H9 (cell line): ENCODE results near the gene AHI1. TPM values are rescaled to one million over a fixed set of nuclear protein-coding genes. Genes with fewer than 3 reads are reported as not detected.

Experiments used
- DNase-seq: peaks from one replicate; pipeline ENCODE4 v3.0.0-alpha.2; 2017
- H2AFZ ChIP-seq: one replicate; pipeline ENCODE4 v1.6.1; 2013; ENCODE audit warnings: mild to moderate bottlenecking, low read length, control low read depth, moderate library complexity
- H2AK5ac ChIP-seq: 2 replicates; pipeline ENCODE4 v1.6.1; 2013; ENCODE audit warnings: low read length, control low read depth, mixed read lengths; ENCODE audit not compliant: insufficient read length
- H2BK120ac ChIP-seq: one replicate; pipeline ENCODE4 v1.6.1; 2013; ENCODE audit warnings: low read depth, mild to moderate bottlenecking, low read length, control low read depth, inconsistent platforms; ENCODE audit not compliant: poor library complexity, severe bottlenecking
- H2BK12ac ChIP-seq: 2 replicates; pipeline ENCODE4 v1.6.1; 2013; ENCODE audit warnings: low read length, control low read depth, mixed read lengths, low read depth; ENCODE audit not compliant: insufficient read length
- H2BK15ac ChIP-seq: 2 replicates; pipeline ENCODE4 v1.6.1; 2013; ENCODE audit warnings: low read depth, low read length, control low read depth
- H2BK20ac ChIP-seq: one replicate; pipeline ENCODE4 v1.6.1; 2013; ENCODE audit warnings: low read depth, mild to moderate bottlenecking, low read length, control low read depth, inconsistent platforms; ENCODE audit not compliant: poor library complexity, severe bottlenecking
- H2BK5ac ChIP-seq: 2 replicates; pipeline ENCODE4 v1.6.1; 2013; ENCODE audit warnings: low read length, control low read depth, mixed read lengths; ENCODE audit not compliant: insufficient read length
- H3K14ac ChIP-seq: 2 replicates; pipeline ENCODE4 v1.6.1; 2013; ENCODE audit warnings: low read length, control low read depth; ENCODE audit not compliant: insufficient read depth
- H3K18ac ChIP-seq: 2 replicates; pipeline ENCODE4 v1.6.1; 2013; ENCODE audit warnings: low read depth, mild to moderate bottlenecking, mixed read lengths, low read length, control low read depth; ENCODE audit not compliant: insufficient read length
- H3K23ac ChIP-seq: 2 replicates; pipeline ENCODE4 v1.6.1; 2013; ENCODE audit warnings: low read length, control low read depth, mixed read lengths, low read depth; ENCODE audit not compliant: insufficient read length
- H3K23me2 ChIP-seq: 2 replicates; pipeline ENCODE4 v1.6.1; 2013; ENCODE audit warnings: low read depth, mild to moderate bottlenecking, mixed read lengths, low read length, control low read depth; ENCODE audit not compliant: insufficient read length, poor library complexity, severe bottlenecking
- H3K27ac ChIP-seq: 2 replicates; pipeline ENCODE4 v1.5.1; 2013; ENCODE audit warnings: low read length, control low read depth, mixed read lengths, low read depth; ENCODE audit not compliant: insufficient read length
- H3K27me3 ChIP-seq: 2 replicates; pipeline ENCODE4 v1.6.1; 2013; ENCODE audit warnings: low read length, control low read depth, inconsistent platforms; ENCODE audit not compliant: insufficient read depth
- H3K4ac ChIP-seq: 2 replicates; pipeline ENCODE4 v1.6.1; 2013; ENCODE audit warnings: low read depth, mild to moderate bottlenecking, control low read depth, inconsistent platforms, low read length, moderate library complexity
- H3K4me1 ChIP-seq: 2 replicates; pipeline ENCODE4 v1.6.1; 2013; ENCODE audit warnings: low read length, control low read depth, inconsistent platforms; ENCODE audit not compliant: insufficient read depth
- H3K4me2 ChIP-seq: 2 replicates; pipeline ENCODE4 v1.6.1; 2013; ENCODE audit warnings: low read length, control low read depth, mixed read lengths; ENCODE audit not compliant: insufficient read length, insufficient read depth
- H3K56ac ChIP-seq: 2 replicates; pipeline ENCODE4 v1.6.1; 2013; ENCODE audit warnings: low read depth, mild to moderate bottlenecking, mixed read lengths, low read length, control low read depth; ENCODE audit not compliant: insufficient read length
- H3K79me1 ChIP-seq: 2 replicates; pipeline ENCODE4 v1.6.1; 2013; ENCODE audit warnings: low read depth, mild to moderate bottlenecking, moderate library complexity, low read length, control low read depth, inconsistent platforms; ENCODE audit not compliant: insufficient read depth, poor library complexity, severe bottlenecking
- H3K79me2 ChIP-seq: 2 replicates; pipeline ENCODE4 v1.6.1; 2013; ENCODE audit warnings: low read length, control low read depth, inconsistent platforms; ENCODE audit not compliant: insufficient read depth
- H3K9ac ChIP-seq: 2 replicates; pipeline ENCODE4 v1.6.1; 2013; ENCODE audit warnings: low read length, control low read depth, mixed read lengths; ENCODE audit not compliant: insufficient read length; ENCODE audit errors: extremely low read depth
- H3K9me3 ChIP-seq: one replicate; pipeline ENCODE4 v1.6.1; 2013; ENCODE audit warnings: low read depth, low read length, inconsistent platforms; ENCODE audit not compliant: control insufficient read depth
- H3T11ph ChIP-seq: one replicate; pipeline ENCODE4 v1.6.1; 2013; ENCODE audit warnings: mild to moderate bottlenecking, low read length, control low read depth, inconsistent platforms
- H4K20me1 ChIP-seq: one replicate; pipeline ENCODE4 v1.6.1; 2013; ENCODE audit not compliant: control insufficient read depth, insufficient read length, insufficient read depth
- H4K5ac ChIP-seq: 2 replicates; pipeline ENCODE4 v1.6.1; 2013; ENCODE audit warnings: low read depth, mild to moderate bottlenecking, mixed read lengths, low read length, control low read depth; ENCODE audit not compliant: insufficient read length
- H4K8ac ChIP-seq: replicated peaks from 2 replicates; pipeline ENCODE4 v1.6.1; 2013; ENCODE audit warnings: low read length, control low read depth, mixed read lengths, low read depth; ENCODE audit not compliant: insufficient read length
- H4K91ac ChIP-seq: 2 replicates; pipeline ENCODE4 v1.6.1; 2013; ENCODE audit warnings: low read depth, mild to moderate bottlenecking, moderate library complexity, mixed read lengths, low read length, control low read depth; ENCODE audit not compliant: insufficient read length
- H3K27ac Mint-ChIP-seq, 3 experiments: 2 replicates in 2 of 3; 3 replicates in 1 of 3; pipeline ENCODE4 v1.8.0; 2020 to 2021; ENCODE audit warnings: mixed read lengths in 3 of 3, mild to moderate bottlenecking in 1 of 3, moderate library complexity in 1 of 3
- H3K27me3 Mint-ChIP-seq: 2 replicates; pipeline ENCODE4 v1.8.0; 2021; ENCODE audit warnings: low read depth, mild to moderate bottlenecking, moderate library complexity, mixed read lengths
- H3K36me3 Mint-ChIP-seq, 3 experiments: 2 replicates in 2 of 3; 3 replicates in 1 of 3; pipeline ENCODE4 v1.8.0; 2020 to 2021; ENCODE audit warnings: low read depth in 3 of 3, mixed read lengths in 3 of 3; ENCODE audit not compliant: insufficient read depth in 1 of 3
- H3K4me1 Mint-ChIP-seq, 2 experiments: 2 replicates each; pipeline ENCODE4 v1.8.0; 2020; ENCODE audit warnings: mixed read lengths in 2 of 2
- H3K4me3 Mint-ChIP-seq, 2 experiments: 2 replicates in 1 of 2; 3 replicates in 1 of 2; pipeline ENCODE4 v1.8.0; 2020 to 2021; ENCODE audit warnings: mild to moderate bottlenecking in 2 of 2, mixed read lengths in 2 of 2, moderate library complexity in 1 of 2
- H3K9me3 Mint-ChIP-seq, 2 experiments: 2 replicates in 1 of 2; 3 replicates in 1 of 2; pipeline ENCODE4 v1.8.0; 2020; ENCODE audit warnings: mild to moderate bottlenecking in 2 of 2, mixed read lengths in 2 of 2, moderate library complexity in 1 of 2
- CTCF ChIP-seq: fragments of 200-600 bp; sonication (generic); conservative IDR thresholded peaks from 3 replicates; pipeline ENCODE4 v1.8.0; 2021; ENCODE audit warnings: antibody characterized with exemption, mild to moderate bottlenecking
- WGBS: extraction: QIAGEN DNeasy Blood & Tissue Kit; methylation state at CpG from one replicate; pipeline ENCODE4 v1.1.7; 2013; ENCODE audit warnings: missing lambda C conversion rate, low lambda C conversion rate, mixed read lengths; ENCODE audit not compliant: insufficient read length; ENCODE audit errors: extremely low coverage; 5-methylcytosine and 5-hydroxymethylcytosine counted together
- total RNA-seq: library from RNA; stranded (reverse); gene quantifications from 2 replicates; pipeline ENCODE4 v1.2.1, GENCODE V29; 2021

Gene AHI1
- total RNA-seq, 1 experiment from 2014 or later: 9.9 TPM

- H2BK12ac ChIP-seq: no peak overlapping the region
- no peak overlapping the region for H3K18ac ChIP-seq
- no peak overlapping the region for H3K27ac ChIP-seq
- no peaks in the 10 kb centered on the region for H3K79me2 ChIP-seq
- no peaks in the 10 kb centered on the region for H3K9me3 Mint-ChIP-seq
- H2BK20ac ChIP-seq: no peak overlapping the region
- H3K36me3 Mint-ChIP-seq: no peaks in the 10 kb centered on the region; a peak in 1 of 7 replicates
- H3T11ph ChIP-seq: no peak overlapping the region
- TF ChIP-seq CTCF: no peak
- no peak for DNase-seq
- no peak overlapping the region for H2BK120ac ChIP-seq
- no peak overlapping the region for H3K56ac ChIP-seq
- H3K23ac ChIP-seq: no peak overlapping the region
- no peaks in the 10 kb centered on the region for H3K27me3 Mint-ChIP-seq
- H3K23me2 ChIP-seq: no peaks in the 10 kb centered on the region
- no peak overlapping the region for H4K5ac ChIP-seq
- H4K8ac ChIP-seq: no peak overlapping the region
- no peaks in the 10 kb centered on the region for H3K79me1 ChIP-seq
- no peaks in the 10 kb centered on the region for H4K20me1 ChIP-seq
- no peak overlapping the region for H2BK15ac ChIP-seq
- H3K27ac Mint-ChIP-seq: no peak overlapping the region
- no peak overlapping the region for H2AK5ac ChIP-seq
- H4K91ac ChIP-seq: no peak overlapping the region
- no peaks in the 10 kb centered on the region for H3K9me3 ChIP-seq
- no peak overlapping the region for H2AFZ ChIP-seq
- no peak overlapping the region for H3K9ac ChIP-seq
- no peak overlapping the region for H3K14ac ChIP-seq
- no peaks in the 10 kb centered on the region for H3K4me1 ChIP-seq
- no peak overlapping the region for H3K4me2 ChIP-seq
- no peaks in the 10 kb centered on the region for H3K27me3 ChIP-seq
- no CpG with 5 or more reads among the region's 5 CpGs for WGBS
- no peak overlapping the region for H3K4me3 Mint-ChIP-seq
- no peak overlapping the region for H2BK5ac ChIP-seq
- H3K4me1 Mint-ChIP-seq: peaks cover 0 to 3% of the 10 kb centered on the region in 2 experiments; a peak in 2 of 4 replicates
- no peak overlapping the region for H3K4ac ChIP-seq
These were observed 190.7 kb downstream of the AHI1 start for GRCh38 chr6:135306740-135307420.
